ENCODE data around the gene MLC1.

- TF ChIP-seq POLR2AphosphoS5 (IDR thresholded peaks at IDR 0.05) = no peak
- no peak for TF ChIP-seq POLR2A (IDR thresholded peaks at IDR 0.05)
- TF ChIP-seq CTCF (IDR thresholded peaks at IDR 0.05) = no peak
- no peak for TF ChIP-seq EP300 (IDR thresholded peaks at IDR 0.05)
Observed at GRCh38 chr22:50102946-50103345, 17.7 kb upstream of the MLC1 start.

All from stomach (tissue), 4 donors.